ENCODE measurements around the gene CAMTA2. TPM values are rescaled to one million over a fixed set of nuclear protein-coding genes. Genes with fewer than 3 reads are reported as not detected.

The CAMTA2 gene
- polyA plus RNA-seq, 1 donor (not counting 4 experiments of a cell fraction or from before 2014, with no cell fraction given): 8.5 TPM

DNA sequence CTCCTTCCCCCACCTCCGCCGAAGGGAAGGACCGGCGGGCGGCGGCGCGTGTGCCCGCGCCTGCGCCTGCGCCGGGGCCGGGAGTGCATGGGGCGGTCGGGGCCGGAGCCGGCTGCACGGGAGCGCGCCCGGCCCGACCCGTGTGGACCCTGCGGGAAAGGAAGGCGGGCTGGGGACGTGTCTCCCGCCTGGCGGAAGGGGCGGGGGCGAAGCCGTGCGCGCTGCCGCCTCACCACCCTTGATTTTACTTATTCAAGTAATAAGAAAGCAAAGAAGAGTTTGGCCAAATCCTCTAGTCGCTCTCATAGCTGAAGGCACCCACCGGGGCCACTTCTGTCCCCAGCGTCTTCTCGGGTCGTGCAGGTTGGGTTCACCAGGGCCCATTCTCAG is 38.5 kb downstream of the CAMTA2 start:
- peaks cover 15% of the 10 kb centered on the region for H4K20me1 ChIP-seq (ENCODE audit: control insufficient read depth, extremely low read depth, insufficient read depth, low read length)
- H3K36me3 ChIP-seq (ENCODE audit: control insufficient read depth in 2 of 2, extremely low read depth in 1 of 2, insufficient read depth in 2 of 2, low read length in 2 of 2): peaks cover 16 to 24% of the 10 kb centered on the region in 2 experiments
- peak overlapping the region; percentile 89 for H3K4me2 ChIP-seq (ENCODE audit: control insufficient read depth, extremely low read depth, insufficient read depth, low read depth, low read length)
- peaks cover 33% of the 10 kb centered on the region for H3K79me2 ChIP-seq (ENCODE audit: control insufficient read depth, insufficient read depth, low read length)
- FAIRE-seq: peak; percentile 43
- peak overlapping the region; percentile 77 to 99 (median 96) for H3K4me3 ChIP-seq (ENCODE audit: control insufficient read depth in 2 of 3, extremely low read depth in 1 of 3, insufficient read depth in 2 of 3, low read depth in 1 of 3, low read length in 3 of 3)
- no peaks in the 10 kb centered on the region for H3K27me3 ChIP-seq (ENCODE audit: control insufficient read depth, extremely low read depth, insufficient read depth, low read length)
- peaks cover 39% of the 10 kb centered on the region for H3K4me1 ChIP-seq (ENCODE audit: control insufficient read depth, extremely low read depth, insufficient read depth, low read length)
- dilution Hi-C loops (cut with MboI; ENCODE audit: extremely low pct_ligation_motif_present, low sequenced_read_pairs): loop anchor here (10.0 kb wide), 1 partner anchor 56 kb away; no protein-coding TSS in a partner anchor
- H2AFZ ChIP-seq (ENCODE audit: control insufficient read depth, low read length): peak overlapping the region; percentile 51
- peak overlapping the region; percentile 98 for H3K27ac ChIP-seq (ENCODE audit: control insufficient read depth, insufficient read depth, low read length)
- no peaks in the 10 kb centered on the region for H3K9me3 ChIP-seq (ENCODE audit: control insufficient read depth, low read depth, low read length)
- peak overlapping the region; percentile 94 for H3K9ac ChIP-seq (ENCODE audit: control insufficient read depth, extremely low read depth, insufficient read depth, low read length)
- no peak for DNase-seq (ENCODE audit: low read depth, low spot score)
- peaks cover 2% of the 10 kb centered on the region for H3K9me1 ChIP-seq (ENCODE audit: control insufficient read depth, extremely low read depth, insufficient read depth, low read length)
- no peak for TF ChIP-seq EZH2 (IDR thresholded peaks at IDR 0.05; ENCODE audit: low read length)
- TF ChIP-seq, protein P1, sequence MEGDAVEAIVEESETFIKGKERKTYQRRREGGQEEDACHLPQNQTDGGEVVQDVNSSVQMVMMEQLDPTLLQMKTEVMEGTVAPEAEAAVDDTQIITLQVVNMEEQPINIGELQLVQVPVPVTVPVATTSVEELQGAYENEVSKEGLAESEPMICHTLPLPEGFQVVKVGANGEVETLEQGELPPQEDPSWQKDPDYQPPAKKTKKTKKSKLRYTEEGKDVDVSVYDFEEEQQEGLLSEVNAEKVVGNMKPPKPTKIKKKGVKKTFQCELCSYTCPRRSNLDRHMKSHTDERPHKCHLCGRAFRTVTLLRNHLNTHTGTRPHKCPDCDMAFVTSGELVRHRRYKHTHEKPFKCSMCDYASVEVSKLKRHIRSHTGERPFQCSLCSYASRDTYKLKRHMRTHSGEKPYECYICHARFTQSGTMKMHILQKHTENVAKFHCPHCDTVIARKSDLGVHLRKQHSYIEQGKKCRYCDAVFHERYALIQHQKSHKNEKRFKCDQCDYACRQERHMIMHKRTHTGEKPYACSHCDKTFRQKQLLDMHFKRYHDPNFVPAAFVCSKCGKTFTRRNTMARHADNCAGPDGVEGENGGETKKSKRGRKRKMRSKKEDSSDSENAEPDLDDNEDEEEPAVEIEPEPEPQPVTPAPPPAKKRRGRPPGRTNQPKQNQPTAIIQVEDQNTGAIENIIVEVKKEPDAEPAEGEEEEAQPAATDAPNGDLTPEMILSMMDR (optimal IDR thresholded peaks at IDR 0.05 in 1 of 3, IDR thresholded peaks at IDR 0.05 in 1 of 3, conservative IDR thresholded peaks at IDR 0.05 in 1 of 3; ENCODE audit: extremely low read depth in 1 of 3, insufficient read depth in 2 of 3, low read length in 3 of 3): no peak

DNA sequence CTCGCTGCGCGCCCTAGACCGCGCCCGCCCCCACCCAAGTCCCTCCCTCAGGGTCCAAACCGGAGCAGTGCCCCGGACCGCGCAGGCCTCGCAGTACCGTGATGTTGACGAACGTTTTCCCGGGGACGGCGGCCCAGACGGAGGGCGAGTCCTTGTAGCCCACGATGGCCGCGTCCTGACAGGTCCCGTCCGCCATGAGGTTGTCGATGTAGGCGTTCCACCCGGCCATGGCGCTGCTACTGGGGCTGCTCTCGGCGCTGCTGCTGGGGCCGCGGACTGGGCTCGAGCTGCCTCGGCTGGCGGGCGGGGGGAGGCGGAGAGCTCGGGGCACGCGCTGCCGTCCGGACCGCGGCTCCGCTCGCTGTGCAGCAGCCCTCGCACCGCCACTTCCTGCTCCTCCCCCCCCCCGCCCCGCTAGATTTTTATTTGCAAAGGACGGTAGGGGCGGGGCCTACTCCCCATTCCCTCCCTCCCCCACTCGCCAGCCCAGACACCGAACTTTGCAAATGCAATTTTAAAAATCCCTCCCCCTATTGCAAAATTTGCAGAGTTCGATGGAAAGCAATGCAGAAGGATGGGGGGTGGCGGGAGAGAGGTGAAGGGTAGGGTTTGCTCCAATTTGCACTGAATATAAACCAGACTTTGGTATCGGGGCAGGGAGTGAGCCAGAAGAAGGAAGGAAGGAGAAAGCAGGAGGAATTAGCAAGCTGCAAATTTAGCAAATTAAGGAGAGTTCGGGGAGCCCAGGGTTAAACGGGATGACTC is 39.1 kb downstream of the CAMTA2 start, which contains the start of gene PFN1:
Gene PFN1, minus strand, starts transcription at position 365 of the 765 bp plus-strand sequence. Its CDS starts 136 bp downstream, at position 229.
- FAIRE-seq: no peak

More for the DNA sequence above, 39.1 kb downstream of the CAMTA2 start, which contains the start of gene PFN1:
- dilution Hi-C loops (cut with MboI; ENCODE audit: extremely low pct_ligation_motif_present, low sequenced_read_pairs): loop anchor here (10.0 kb wide), 1 partner anchor 56 kb away; no protein-coding TSS in a partner anchor
- Histone ChIP-seq H3K9ac (ENCODE audit: control insufficient read depth, extremely low read depth, insufficient read depth, low read length) (peak within 1 kb of the TSS; percentile 94), H3K4me3 (ENCODE audit: control insufficient read depth in 2 of 3, extremely low read depth in 1 of 3, insufficient read depth in 2 of 3, low read depth in 1 of 3, low read length in 3 of 3) (peak within 1 kb of the TSS; percentile 96 to 99 (median 97)), H4K20me1 (ENCODE audit: control insufficient read depth, extremely low read depth, insufficient read depth, low read length) (peaks cover 15% of the 10 kb centered on the region), H3K36me3 (ENCODE audit: control insufficient read depth in 2 of 2, extremely low read depth in 1 of 2, insufficient read depth in 2 of 2, low read length in 2 of 2) (peaks cover 17 to 24% of the 10 kb centered on the region in 2 experiments), H3K4me1 (ENCODE audit: control insufficient read depth, extremely low read depth, insufficient read depth, low read length) (peaks cover 39% of the 10 kb centered on the region), H2AFZ (ENCODE audit: control insufficient read depth, low read length) (peak within 1 kb of the TSS; percentile 51), H3K27ac (ENCODE audit: control insufficient read depth, insufficient read depth, low read length) (peak within 1 kb of the TSS; percentile 98), H3K9me1 (ENCODE audit: control insufficient read depth, extremely low read depth, insufficient read depth, low read length) (peaks cover 1% of the 10 kb centered on the region), H3K79me2 (ENCODE audit: control insufficient read depth, insufficient read depth, low read length) (peaks cover 33% of the 10 kb centered on the region), H3K4me2 (ENCODE audit: control insufficient read depth, extremely low read depth, insufficient read depth, low read depth, low read length) (peak within 1 kb of the TSS; percentile 89), H3K27me3 (ENCODE audit: control insufficient read depth, extremely low read depth, insufficient read depth, low read length) (no peaks in the 10 kb centered on the region), H3K9me3 (ENCODE audit: control insufficient read depth, low read depth, low read length) (no peaks in the 10 kb centered on the region)
- no peak for TF ChIP-seq EZH2 (IDR thresholded peaks at IDR 0.05; ENCODE audit: low read length)
- TF ChIP-seq, protein P1 (optimal IDR thresholded peaks at IDR 0.05 in 1 of 3, IDR thresholded peaks at IDR 0.05 in 1 of 3, conservative IDR thresholded peaks at IDR 0.05 in 1 of 3; ENCODE audit: extremely low read depth in 1 of 3, insufficient read depth in 2 of 3, low read length in 3 of 3): no peak
- DNase-seq (ENCODE audit: low read depth, low spot score): no peak
